Measurements from ENCODE around the gene PLCD3. TPM values are rescaled to one million over a fixed set of nuclear protein-coding genes. Genes with fewer than 3 reads are reported as not detected.
A peak's percentile ranks its signal among the peaks of the same experiment; 100 is the strongest.

PLCD3 gene
- total and polyA plus RNA-seq, 10 of the 15 experiments (the other 5 are each of a cell fraction or from before 2014, with no cell fraction given), result 0.02 to 1.6 (median 0.44) TPM

DNA sequence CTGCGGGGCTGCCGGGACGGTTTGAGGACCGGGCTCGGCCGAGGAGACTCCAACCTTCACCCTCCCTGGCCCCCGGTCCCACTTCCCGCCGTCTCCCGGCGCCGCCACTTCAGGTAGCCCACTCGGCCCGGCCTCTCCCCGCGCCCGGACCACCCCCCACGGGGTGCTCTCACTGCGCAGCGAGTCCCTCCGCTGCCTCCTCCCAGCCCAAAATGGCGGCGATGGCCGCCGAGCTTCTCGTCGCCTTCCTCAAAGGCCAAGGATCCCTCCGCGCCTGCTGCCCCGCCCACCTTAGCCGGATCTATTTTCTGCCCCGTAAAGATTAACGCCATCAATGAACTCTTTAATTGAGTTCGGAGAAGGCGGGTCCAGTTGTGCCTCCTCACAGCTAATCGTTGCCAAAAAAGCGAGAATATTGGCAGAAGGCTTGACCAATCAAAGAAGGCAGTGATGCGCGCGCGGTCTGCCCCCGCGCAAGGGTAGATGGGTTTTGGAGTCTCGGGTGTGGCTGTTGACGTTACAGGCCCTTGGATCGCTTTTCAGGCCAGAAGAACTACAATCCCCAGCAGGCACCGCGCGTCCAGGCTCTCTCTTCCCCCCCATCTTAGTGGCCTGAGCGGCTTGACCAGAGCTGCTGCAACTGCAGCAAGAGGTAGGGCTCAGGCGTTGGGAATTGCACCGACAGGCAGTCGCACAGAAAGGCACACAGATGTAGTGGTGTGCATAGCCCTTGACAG lies 29.1 kb upstream of the PLCD3 start, which contains the start of gene HEXIM2 (continued):
- no peak; the same call in 1 of the 2 replicates for TF ChIP-seq NFIC (IDR thresholded peaks at IDR 0.05; ENCODE audit: low read depth, low read length)
- no peak for TF ChIP-seq HSF1 (IDR thresholded peaks at IDR 0.05; ENCODE audit: low read depth, low read length)
- TF ChIP-seq MTA2 (IDR thresholded peaks at IDR 0.05; ENCODE audit: low read depth), result 0 out of 2 replicates have a peak, but pooled peaks have one; percentile 5
- peak; percentile 94 for TF ChIP-seq SIX5 (IDR thresholded peaks at IDR 0.05; ENCODE audit: low read depth, low read length, severe bottlenecking)
- peak; percentile 66 for TF ChIP-seq HDAC6 (IDR thresholded peaks at IDR 0.05; ENCODE audit: unreplicated experiment)
- TF ChIP-seq ZNF24 (IDR thresholded peaks at IDR 0.05), result no peak
- peak; percentile 91 for TF ChIP-seq KLF5 (IDR thresholded peaks at IDR 0.05; ENCODE audit: partially characterized antibody)
- TF ChIP-seq POU2F2 (IDR thresholded peaks at IDR 0.05; ENCODE audit: borderline replicate concordance, low read depth, low read length), result peak; percentile 89; the same call in 2 of the 3 replicates
- TF ChIP-seq ZBTB11 (CRISPR knock-in tag; IDR thresholded peaks at IDR 0.05), result no peak
- TF ChIP-seq ZBTB33 (IDR thresholded peaks at IDR 0.05), result 0 out of 2 replicates have a peak, but pooled peaks have one; percentile 45
- no peak; the same call in 1 of the 2 replicates for TF ChIP-seq CBFB (IDR thresholded peaks at IDR 0.05; ENCODE audit: low read depth)
- TF ChIP-seq CREB1 (IDR thresholded peaks at IDR 0.05; ENCODE audit: low read depth), result peak; percentile 90
- peak; percentile 76; the same call in 1 of the 2 replicates for TF ChIP-seq SMARCA5 (IDR thresholded peaks at IDR 0.05)
- TF ChIP-seq ETV6 (conservative IDR thresholded peaks at IDR 0.05 in 1 of 2, IDR thresholded peaks at IDR 0.05 in 1 of 2; ENCODE audit: borderline replicate concordance in 1 of 2, low read depth in 1 of 2), result no peak
- TF ChIP-seq ZNF207 (IDR thresholded peaks at IDR 0.05; ENCODE audit: borderline replicate concordance), result peak; percentile 92
- TF ChIP-seq ZNF274 (IDR thresholded peaks at IDR 0.05; ENCODE audit: insufficient read depth, insufficient read length), result no peak
- peak; percentile 90 for TF ChIP-seq PAX8 (IDR thresholded peaks at IDR 0.05)
- TF ChIP-seq SIN3A (IDR thresholded peaks at IDR 0.05; ENCODE audit: low read depth, low read length), result peak; percentile 53; the same call in 1 of the 2 replicates
- no peak for TF ChIP-seq NFXL1 (IDR thresholded peaks at IDR 0.05; ENCODE audit: borderline replicate concordance)
- no peak for TF ChIP-seq EZH2 (IDR thresholded peaks at IDR 0.05; ENCODE audit: borderline replicate concordance, control insufficient read depth, low read depth, low read length)
